Rectal smooth muscle tissue (tissue), 1 donor: ENCODE measurements around the gene SURF4.
A peak's percentile ranks its signal among the peaks of the same experiment; 100 is the strongest.
"Not testable (repeated sequence)": the region's sequence is repeated elsewhere in the genome, so short reads cannot be mapped to it uniquely, and the experiment has no call there.

Experiments
- H3K27ac ChIP-seq: one replicate; pipeline ENCODE4 v1.7.0; 2013; ENCODE audit warnings: low read depth, low read length, inconsistent platforms
- H3K27me3 ChIP-seq: one replicate; pipeline ENCODE4 v1.7.0; 2013; ENCODE audit warnings: low read length; ENCODE audit not compliant: control insufficient read depth, insufficient read depth
- H3K36me3 ChIP-seq: one replicate; pipeline ENCODE4 v1.7.0; 2013; ENCODE audit warnings: low read length; ENCODE audit not compliant: control insufficient read depth, insufficient read depth
- H3K4me1 ChIP-seq: one replicate; pipeline ENCODE4 v1.7.0; 2013; ENCODE audit warnings: low read length; ENCODE audit not compliant: control insufficient read depth, insufficient read depth
- H3K4me3 ChIP-seq: one replicate; pipeline ENCODE4 v1.7.0; 2013; ENCODE audit warnings: low read length
- H3K9ac ChIP-seq: one replicate; pipeline ENCODE4 v1.7.0; 2013; ENCODE audit warnings: low read length

The SURF4 gene

GRCh38 chr9:133344071-133344470 is 31.8 kb downstream of the SURF4 start:
- Histone ChIP-seq H3K27ac (no peak overlapping the region), H3K9ac (no peak overlapping the region), H3K36me3 (peaks cover 42% of the 10 kb centered on the region), H3K4me3 (no peak overlapping the region), H3K4me1 (peaks cover 9% of the 10 kb centered on the region), H3K27me3 (no peaks in the 10 kb centered on the region)

GRCh38 chr9:133342570-133342969 is 33.3 kb downstream of the SURF4 start:
- Histone ChIP-seq H3K36me3 (peaks cover 45% of the 10 kb centered on the region), H3K27me3 (no peaks in the 10 kb centered on the region), H3K4me1 (peaks cover 7% of the 10 kb centered on the region), H3K4me3 (no peak overlapping the region), H3K27ac (no peak overlapping the region), H3K9ac (no peak overlapping the region)

GRCh38 chr9:133342069-133342406 is 33.8 kb downstream of the SURF4 start:
- H3K27ac ChIP-seq = no peak overlapping the region
- peaks cover 45% of the 10 kb centered on the region for H3K36me3 ChIP-seq
- peaks cover 7% of the 10 kb centered on the region for H3K4me1 ChIP-seq
- no peak overlapping the region for H3K9ac ChIP-seq
- H3K27me3 ChIP-seq = no peaks in the 10 kb centered on the region
- H3K4me3 ChIP-seq = no peak overlapping the region

- no peaks in the 10 kb centered on the region for H3K27me3 ChIP-seq
- H3K36me3 ChIP-seq = peaks cover 45% of the 10 kb centered on the region
- peaks cover 4% of the 10 kb centered on the region for H3K4me1 ChIP-seq
- no peak overlapping the region for H3K9ac ChIP-seq
- H3K27ac ChIP-seq = no peak overlapping the region
- no peak overlapping the region for H3K4me3 ChIP-seq
These were observed 34.3 kb downstream of the SURF4 start for GRCh38 chr9:133341369-133342068.

GRCh38 chr9:133340916-133341315 is 34.9 kb downstream of the SURF4 start:
- Histone ChIP-seq H3K4me1 (no peaks in the 10 kb centered on the region), H3K4me3 (no peak overlapping the region), H3K36me3 (peaks cover 44% of the 10 kb centered on the region), H3K9ac (no peak overlapping the region), H3K27me3 (no peaks in the 10 kb centered on the region), H3K27ac (no peak overlapping the region)

GRCh38 chr9:133340256-133340655 is 35.6 kb downstream of the SURF4 start:
- Histone ChIP-seq H3K4me3 (no peak overlapping the region), H3K9ac (no peak overlapping the region), H3K4me1 (no peaks in the 10 kb centered on the region), H3K36me3 (peaks cover 39% of the 10 kb centered on the region), H3K27me3 (no peaks in the 10 kb centered on the region), H3K27ac (no peak overlapping the region)

GRCh38 chr9:133339641-133340040 is 36.2 kb downstream of the SURF4 start:
- no peak overlapping the region for H3K4me3 ChIP-seq

GRCh38 chr9:133335924-133336811 is 39.7 kb downstream of the SURF4 start, which contains the start of gene SURF6:
Gene SURF6, minus strand, starts transcription at chr9:133336188. Its CDS starts 56 bp downstream, at chr9:133336132.
- H3K4me1 ChIP-seq = no peaks in the 10 kb centered on the region
- H3K36me3 ChIP-seq = peaks cover 49% of the 10 kb centered on the region

More at GRCh38 chr9:133339641-133340040, 36.2 kb downstream of the SURF4 start:
- no peak overlapping the region for H3K9ac ChIP-seq
- H3K27me3 ChIP-seq = no peaks in the 10 kb centered on the region
- H3K36me3 ChIP-seq = peaks cover 36% of the 10 kb centered on the region
- no peak overlapping the region for H3K27ac ChIP-seq
- no peaks in the 10 kb centered on the region for H3K4me1 ChIP-seq

GRCh38 chr9:133334888-133335287 is 41.0 kb downstream of the SURF4 start:
- not testable (repeated sequence) for H3K9ac ChIP-seq, H3K27ac ChIP-seq, H3K4me1 ChIP-seq, H3K27me3 ChIP-seq
- Histone ChIP-seq H3K36me3 (peaks cover 44% of the 10 kb centered on the region), H3K4me3 (peak overlapping the region; percentile 95)

More at GRCh38 chr9:133335924-133336811, 39.7 kb downstream of the SURF4 start, which contains the start of gene SURF6:
- Histone ChIP-seq H3K27me3 (no peaks in the 10 kb centered on the region), H3K9ac (peak within 1 kb of the TSS; percentile 80), H3K27ac (peak within 1 kb of the TSS; percentile 46), H3K4me3 (peak within 1 kb of the TSS; percentile 95)

- Histone ChIP-seq H3K4me1 (no peaks in the 10 kb centered on the region), H3K27ac (no peak overlapping the region), H3K36me3 (peaks cover 41% of the 10 kb centered on the region), H3K27me3 (no peaks in the 10 kb centered on the region), H3K9ac (no peak overlapping the region), H3K4me3 (no peak overlapping the region)
These were observed 41.7 kb downstream of the SURF4 start for GRCh38 chr9:133334161-133334560.

GRCh38 chr9:133333566-133333965 is 42.3 kb downstream of the SURF4 start:
- H3K36me3 ChIP-seq = peaks cover 38% of the 10 kb centered on the region
- H3K4me3 ChIP-seq = no peak overlapping the region
- H3K27ac ChIP-seq = no peak overlapping the region
- no peak overlapping the region for H3K9ac ChIP-seq
- H3K4me1 ChIP-seq = no peaks in the 10 kb centered on the region
- H3K27me3 ChIP-seq = no peaks in the 10 kb centered on the region

- H3K36me3 ChIP-seq = peaks cover 38% of the 10 kb centered on the region
- no peaks in the 10 kb centered on the region for H3K4me1 ChIP-seq
- no peak overlapping the region for H3K9ac ChIP-seq
- H3K27me3 ChIP-seq = no peaks in the 10 kb centered on the region
- no peak overlapping the region for H3K4me3 ChIP-seq
- no peak overlapping the region for H3K27ac ChIP-seq
These were observed 42.8 kb downstream of the SURF4 start for GRCh38 chr9:133333011-133333410.
